ENCODE measurements around the gene LRFN2.

The LRFN2 gene

DNA sequence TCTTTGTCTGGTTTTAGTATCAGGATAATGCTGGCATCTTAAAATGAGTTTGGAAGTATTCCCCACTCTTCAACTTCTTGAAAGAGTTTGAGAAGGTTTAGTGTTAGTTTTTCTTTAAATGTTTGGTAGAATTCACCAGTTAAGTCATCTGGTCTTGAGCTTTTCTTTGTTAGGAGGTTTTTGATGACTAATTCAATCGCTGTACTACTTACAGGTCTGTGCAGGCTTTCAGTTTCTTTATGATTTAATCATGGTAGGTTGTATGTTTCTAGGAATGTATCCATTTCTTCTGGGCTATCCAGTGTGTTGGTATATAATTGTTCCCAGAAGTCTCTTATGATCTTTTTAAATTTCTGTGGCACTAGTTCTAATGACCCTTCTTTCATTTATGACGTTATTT, 215.5 kb downstream of the LRFN2 start:
- no peak for DNase-seq

DNA sequence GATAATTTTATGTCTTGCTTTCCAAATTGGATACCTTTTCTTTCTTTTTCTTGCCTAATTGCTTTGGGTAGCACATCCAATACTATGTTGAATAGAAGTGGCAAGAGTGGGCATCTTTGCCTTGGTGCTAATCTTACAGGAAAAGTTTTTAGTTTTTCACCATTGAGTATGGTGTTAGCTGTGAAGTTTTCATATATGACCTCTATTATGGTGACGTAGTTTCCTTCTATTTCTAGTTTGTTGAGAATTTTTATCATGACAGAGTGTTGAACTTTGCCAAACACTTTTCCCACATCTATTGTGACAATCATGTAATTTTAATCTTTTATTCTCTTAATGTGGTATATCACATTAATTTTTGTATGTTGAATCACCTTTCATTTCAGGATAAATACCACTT, 216.1 kb downstream of the LRFN2 start:
- DNase-seq, result no peak

- no peak for DNase-seq
Observed at GRCh38 chr6:40369891-40370290, 217.3 kb downstream of the LRFN2 start.

DNA sequence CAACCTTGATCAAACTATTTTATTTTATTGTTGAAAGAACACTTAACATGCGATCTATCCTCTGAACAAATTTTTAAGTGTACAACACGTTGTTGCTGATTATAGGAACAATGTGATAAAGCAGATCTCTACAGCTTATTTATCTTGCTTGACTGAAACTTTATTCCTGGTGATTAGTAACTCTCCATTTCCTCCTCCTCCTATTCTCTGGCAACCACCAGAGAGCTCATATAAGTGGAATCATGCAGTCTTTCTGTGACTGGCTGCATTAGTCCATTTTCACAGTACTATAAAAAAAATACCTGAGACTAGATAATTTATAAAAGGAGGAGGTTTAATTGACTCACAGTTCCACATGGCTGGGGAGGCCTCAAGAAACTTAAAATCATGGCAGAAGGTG, 218.1 kb downstream of the LRFN2 start:
- DNase-seq, result no peak

- DNase-seq, result no peak
Observed at GRCh38 chr6:40362859-40363258, 224.3 kb downstream of the LRFN2 start.

- DNase-seq, result no peak
Observed at GRCh38 chr6:40359808-40360207, 227.4 kb downstream of the LRFN2 start.

DNA sequence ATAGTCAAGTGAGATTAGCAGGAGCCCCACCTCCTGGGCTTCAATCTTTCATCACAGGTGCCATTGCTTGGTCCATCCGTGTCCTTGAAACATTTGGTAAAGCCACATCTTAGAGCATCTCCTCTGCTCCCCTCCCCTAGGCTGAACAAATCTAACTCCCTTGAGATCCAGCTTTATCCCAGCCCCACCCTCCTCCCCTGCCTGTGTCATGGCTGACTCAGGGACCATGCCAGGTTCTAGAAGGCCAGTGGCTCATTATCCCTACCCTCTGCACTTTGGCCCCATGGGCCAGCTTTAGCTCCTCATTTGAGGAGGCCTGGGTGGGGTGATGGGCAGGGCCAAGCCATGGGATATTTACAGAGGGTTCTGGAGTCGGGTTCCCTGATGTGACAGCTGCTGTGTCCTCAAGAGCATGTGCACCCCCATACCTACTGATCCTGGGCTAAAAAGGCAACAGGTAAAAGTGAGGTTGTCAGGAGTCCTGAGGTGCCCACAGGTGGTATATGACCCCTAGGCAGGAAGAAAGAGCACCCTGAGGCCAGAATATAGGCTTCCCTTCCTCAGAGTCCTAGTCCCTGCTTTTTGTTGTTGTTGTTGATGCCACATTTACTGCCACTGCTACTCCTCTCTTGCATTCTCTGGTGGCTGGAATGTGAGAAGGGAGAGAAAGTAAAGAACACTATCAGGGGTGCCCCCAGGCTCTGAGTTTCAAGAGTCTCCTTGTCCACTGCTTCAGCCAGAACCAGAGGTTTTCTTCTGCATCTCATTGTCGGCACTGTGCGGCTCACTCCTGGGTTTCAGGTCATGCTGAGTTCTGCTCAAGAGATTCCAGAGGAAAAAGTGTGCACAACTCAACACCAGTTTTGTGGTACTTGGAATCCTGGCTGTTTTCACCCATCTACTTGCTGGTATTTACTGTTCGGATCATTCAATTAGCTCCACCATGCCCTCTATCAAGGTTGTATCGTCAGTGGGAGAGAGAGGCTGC, 228.4 kb downstream of the LRFN2 start:
- DNase-seq, result no peak

GRCh38 chr6:40356242-40356910, 230.8 kb downstream of the LRFN2 start:
- peak; percentile 66 for DNase-seq

DNA sequence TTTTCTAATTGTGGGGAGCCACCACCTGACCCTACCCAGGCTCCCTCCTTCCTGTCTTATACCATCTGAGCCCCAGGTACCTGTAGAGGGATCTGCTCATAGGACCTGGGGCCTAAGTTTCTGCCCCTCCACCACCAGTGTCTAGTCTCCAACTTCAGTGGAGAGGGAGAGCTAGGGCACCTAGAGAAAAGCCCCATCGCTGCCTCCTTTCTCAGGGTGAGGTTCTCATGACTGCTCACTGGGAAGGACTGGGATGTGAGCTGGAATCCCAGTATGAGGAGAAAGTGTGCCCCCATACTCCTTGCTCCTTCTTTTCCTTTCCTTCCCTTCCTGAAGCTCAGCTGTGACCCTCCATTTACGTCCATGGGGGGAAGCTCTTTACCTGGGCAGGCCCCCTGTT, 231.6 kb downstream of the LRFN2 start:
- DNase-seq, result no peak

GRCh38 chr6:40355066-40355465, 232.1 kb downstream of the LRFN2 start:
- DNase-seq, result no peak

DNA sequence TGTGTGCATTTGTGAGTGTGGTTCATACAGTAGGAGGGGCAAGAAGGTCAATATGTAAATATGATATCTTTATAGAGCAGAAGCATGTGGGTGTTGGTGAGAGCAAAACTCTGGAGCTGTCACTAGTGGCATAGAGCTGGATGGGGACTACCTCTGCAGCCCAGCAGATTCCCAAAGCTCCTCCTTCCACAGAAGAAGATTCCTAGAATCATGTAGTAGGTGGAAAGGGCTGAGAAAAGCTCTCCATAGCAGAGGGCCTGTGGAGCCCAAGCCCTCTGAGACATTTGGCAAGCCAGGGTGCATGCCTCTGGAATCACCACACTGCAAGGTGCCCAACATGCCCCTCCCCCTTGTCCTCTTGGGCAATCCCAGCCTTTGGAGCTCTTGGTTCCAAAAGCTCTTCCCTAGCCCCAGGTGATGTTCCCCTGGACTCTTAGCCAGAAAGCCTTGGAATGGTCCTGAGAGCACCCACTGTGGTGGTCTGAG, 233.2 kb downstream of the LRFN2 start:
- no peak for DNase-seq

DNA sequence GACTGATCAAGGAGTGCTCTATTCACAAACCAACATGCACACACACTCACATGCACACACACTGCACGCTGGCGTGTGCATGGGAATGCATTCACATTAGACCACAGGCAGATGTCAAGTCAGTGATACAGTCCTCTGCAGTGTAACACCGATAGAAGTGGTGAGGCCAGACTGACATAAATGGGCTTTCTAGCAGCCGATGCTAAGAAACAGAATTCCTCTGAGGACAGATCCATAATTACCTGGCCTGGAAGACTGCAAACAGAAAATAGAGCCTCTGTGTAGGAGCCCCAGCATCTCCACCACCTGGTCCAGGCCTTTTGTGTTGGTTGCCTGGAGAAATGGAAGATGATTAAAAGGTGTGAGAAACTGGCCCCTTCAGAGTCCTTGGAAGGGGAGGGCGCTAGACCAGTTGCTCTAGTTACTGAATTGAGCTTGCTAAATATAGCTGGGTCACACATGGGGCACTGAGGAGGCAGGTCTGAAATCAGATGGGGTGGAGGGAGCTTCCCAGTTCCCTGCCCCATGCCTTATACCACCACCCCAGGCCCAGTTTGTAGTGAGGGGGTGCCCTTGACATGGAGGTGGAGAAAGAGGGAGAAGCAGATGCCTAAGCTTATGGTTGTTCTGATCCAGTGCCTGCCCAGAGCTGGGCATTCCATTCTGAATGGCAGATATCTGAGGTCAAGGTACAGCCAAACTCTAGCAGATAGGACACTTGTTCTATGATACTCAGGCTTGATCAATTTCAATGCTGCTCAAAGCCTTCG, 233.8 kb downstream of the LRFN2 start:
- peak; percentile 32 for DNase-seq

DNA sequence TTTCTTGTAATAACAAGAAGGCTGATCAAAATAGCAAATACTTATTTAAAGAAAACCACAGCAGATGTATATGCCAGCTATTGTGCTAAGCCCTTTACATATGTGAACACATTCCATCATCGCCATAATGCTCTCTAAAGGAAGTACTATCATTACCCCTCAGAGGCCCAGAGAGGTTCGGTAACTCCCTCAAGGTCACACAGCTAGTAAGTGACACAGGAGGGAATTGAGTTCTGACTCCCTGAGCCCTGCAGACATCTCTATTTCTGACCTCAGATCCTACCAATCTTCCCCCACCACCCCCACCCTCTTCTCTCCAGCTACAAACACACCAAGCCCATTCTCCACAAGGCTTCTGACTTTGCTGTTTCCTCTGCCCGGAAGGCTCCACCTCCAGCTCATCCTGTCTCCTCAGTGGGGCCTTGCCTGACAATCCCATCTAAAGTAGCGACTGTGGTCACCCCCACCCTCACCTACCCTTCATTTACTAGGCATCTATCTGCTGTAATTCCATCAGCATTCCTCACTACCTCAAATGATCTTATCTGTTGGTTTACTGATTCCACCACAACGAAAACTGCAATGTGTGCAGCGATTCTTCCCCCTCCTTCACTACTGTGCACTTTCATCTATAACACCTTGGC, 234.5 kb downstream of the LRFN2 start:
- peak; percentile 55 for DNase-seq

GRCh38 chr6:40352006-40352405, 235.2 kb downstream of the LRFN2 start:
- DNase-seq, result peak; percentile 34

DNA sequence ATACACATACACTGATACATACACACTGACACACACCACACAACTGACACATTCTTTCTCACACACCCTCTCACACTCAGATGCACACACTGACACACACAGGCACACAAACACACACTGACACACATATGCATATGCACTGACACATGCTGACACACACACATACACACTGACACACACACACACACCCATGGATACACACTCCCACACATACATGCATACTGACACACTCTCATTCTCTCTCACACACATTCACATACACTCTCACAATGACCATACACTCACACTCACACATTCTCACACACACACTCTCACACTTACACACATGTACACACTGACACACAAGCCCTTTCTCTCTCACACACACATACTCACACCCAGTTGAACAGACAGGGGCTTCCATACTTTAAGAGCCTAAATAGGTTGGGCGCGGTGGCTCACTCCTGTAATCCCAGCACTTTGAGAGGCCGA, 236.4 kb downstream of the LRFN2 start:
- no peak for DNase-seq

DNA sequence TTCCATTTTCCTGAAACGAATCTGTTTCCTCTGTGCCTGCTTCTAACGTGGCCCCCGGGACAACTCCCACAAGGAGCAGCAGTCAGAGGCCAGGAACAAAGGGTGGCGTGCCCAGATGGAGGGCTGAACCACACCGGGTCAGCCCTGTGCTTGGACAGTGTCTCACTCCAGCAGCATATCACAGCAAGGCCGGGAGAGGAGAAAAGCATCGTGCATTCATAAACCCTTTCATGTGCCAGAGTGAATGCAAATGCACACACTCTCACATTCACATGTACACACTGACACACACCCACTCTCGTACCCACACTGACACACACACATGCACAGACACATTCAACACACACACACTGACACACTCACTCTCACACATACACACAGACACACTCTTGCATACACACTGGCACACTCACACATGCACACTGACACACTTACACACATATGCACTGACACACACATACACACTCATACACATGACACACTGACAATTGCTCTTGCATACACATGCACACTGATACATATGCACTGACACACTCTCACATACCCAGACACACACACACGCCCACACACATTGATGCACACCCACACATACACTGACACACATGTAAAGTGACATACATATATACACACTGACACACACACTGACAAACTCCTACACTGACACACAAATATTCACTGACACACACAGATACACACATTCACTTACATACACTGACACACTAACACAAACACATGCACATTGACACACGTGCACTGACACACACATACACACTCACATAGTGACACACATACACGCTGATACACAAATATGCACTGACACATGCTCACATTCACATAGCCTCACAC, 237.0 kb downstream of the LRFN2 start:
- no peak for DNase-seq

DNA sequence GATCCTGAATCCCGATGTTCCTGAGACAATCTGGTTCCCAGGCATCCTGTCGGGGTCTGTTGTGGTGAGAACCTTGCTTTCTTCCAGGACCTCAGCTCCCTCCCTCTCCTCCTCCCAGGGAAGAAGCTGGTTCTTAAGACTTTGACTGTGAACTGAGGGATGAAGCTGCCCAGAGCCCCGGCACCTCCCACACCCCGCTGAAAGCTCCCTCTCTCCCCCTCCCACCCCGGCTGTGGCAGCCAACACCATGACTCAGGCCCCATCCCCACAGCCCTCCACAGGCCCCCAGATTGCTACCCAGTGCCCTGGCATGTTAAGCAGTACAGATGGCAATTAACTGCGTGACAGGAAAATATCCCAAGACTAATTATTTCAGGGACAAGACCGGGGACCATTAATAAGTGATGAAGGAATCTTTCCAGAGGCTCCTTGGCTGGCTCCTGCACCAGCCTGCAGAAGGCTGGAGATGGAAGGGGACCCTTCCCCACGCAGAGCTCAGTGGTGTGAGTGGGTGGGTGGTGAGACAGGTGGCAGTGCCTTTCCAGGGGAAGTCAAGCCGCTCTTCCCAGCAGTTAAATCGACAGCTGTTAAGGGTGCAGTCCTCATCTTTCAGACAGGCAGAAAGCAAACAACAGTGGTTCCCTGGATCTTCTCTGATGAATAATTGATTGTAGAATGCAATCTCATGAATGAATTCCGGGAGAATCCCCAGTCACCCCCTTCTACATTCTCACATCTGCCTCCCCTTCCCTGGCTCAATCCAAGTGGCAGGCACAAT, 237.9 kb downstream of the LRFN2 start:
- peak; percentile 83 for DNase-seq

GRCh38 chr6:40348591-40348990, 238.6 kb downstream of the LRFN2 start:
- no peak for DNase-seq

- DNase-seq, result peak; percentile 17
Observed at GRCh38 chr6:40347571-40348011, 239.6 kb downstream of the LRFN2 start.

- no peak for DNase-seq
Observed at GRCh38 chr6:40346246-40346645, 240.9 kb downstream of the LRFN2 start.
